Loucy (cell line): ENCODE results near the gene POLR3B.

Experiments used
- H2AFZ ChIP-seq: fragments of 200-600 bp; sonication (generic); 2 replicates; pipeline ENCODE4 v1.6.0; 2016; ENCODE audit warnings: antibody characterized with exemption, mild to moderate bottlenecking, low read length, moderate library complexity
- H3F3A ChIP-seq: fragments of 200-600 bp; 2 replicates; pipeline ENCODE4 v1.6.0; 2016; ENCODE audit warnings: antibody characterized with exemption, low read depth, mild to moderate bottlenecking
- H3K27me3 ChIP-seq: fragments of 200-600 bp; sonication (generic); 2 replicates; pipeline ENCODE4 v1.6.1; 2014; ENCODE audit warnings: low read length, mild to moderate bottlenecking; ENCODE audit not compliant: insufficient read depth, poor library complexity, severe bottlenecking
- H3K36me3 ChIP-seq: fragments of 200-600 bp; sonication (generic); 2 replicates; pipeline ENCODE4 v1.6.1; 2016; ENCODE audit warnings: low read length; ENCODE audit not compliant: insufficient read depth
- H3K4me1 ChIP-seq: fragments of 200-600 bp; sonication (generic); 2 replicates; pipeline ENCODE4 v1.5.1; 2014; ENCODE audit warnings: low read length, mild to moderate bottlenecking; ENCODE audit not compliant: insufficient read depth, poor library complexity, severe bottlenecking
- H3K4me2 ChIP-seq: fragments of 200-600 bp; sonication (generic); 2 replicates; pipeline ENCODE4 v1.6.0; 2014; ENCODE audit warnings: antibody characterized with exemption, low read length, low read depth, mild to moderate bottlenecking; ENCODE audit not compliant: poor library complexity, severe bottlenecking
- H3K4me3 ChIP-seq: fragments of 200-600 bp; sonication (generic); 2 replicates; pipeline ENCODE4 v1.5.1; 2014; ENCODE audit warnings: low read length, mild to moderate bottlenecking, mixed read lengths; ENCODE audit not compliant: poor library complexity, severe bottlenecking
- H3K79me2 ChIP-seq: fragments of 200-600 bp; sonication (generic); 2 replicates; pipeline ENCODE4 v1.6.1; 2014; ENCODE audit warnings: low read length; ENCODE audit not compliant: insufficient read depth
- H3K9ac ChIP-seq: fragments of 200-600 bp; sonication (generic); 2 replicates; pipeline ENCODE4 v1.6.0; 2014; ENCODE audit warnings: mild to moderate bottlenecking, low read depth, low read length, moderate library complexity; ENCODE audit not compliant: poor library complexity, severe bottlenecking
- H3K9me2 ChIP-seq: fragments of 200-600 bp; sonication (generic); replicated peaks from 2 replicates; pipeline ENCODE4 v1.6.1; 2016; ENCODE audit warnings: low read depth, low read length, mixed read lengths
- H3K9me3 ChIP-seq: fragments of 200-600 bp; sonication (generic); 2 replicates; pipeline ENCODE4 v1.6.1; 2014; ENCODE audit warnings: mild to moderate bottlenecking, antibody characterized with exemption, low read length, low read depth; ENCODE audit not compliant: insufficient read depth
- H4K20me1 ChIP-seq: fragments of 200-600 bp; sonication (generic); 2 replicates; pipeline ENCODE4 v1.6.0; 2014; ENCODE audit warnings: antibody characterized with exemption, low read length, mild to moderate bottlenecking; ENCODE audit not compliant: insufficient read depth, poor library complexity, severe bottlenecking
- CTCF ChIP-seq: fragments of 200-600 bp; sonication (generic); conservative IDR thresholded peaks from 2 replicates; pipeline ENCODE4 v1.5.1; 2014; ENCODE audit warnings: mild to moderate bottlenecking, antibody characterized with exemption, low read length
- EZH2phosphoT487 ChIP-seq: fragments of 200-600 bp; IDR thresholded peaks from 2 replicates; pipeline ENCODE4 v1.6.1; 2018; ENCODE audit warnings: antibody characterized with exemption, mild to moderate bottlenecking, moderate library complexity, borderline replicate concordance

The POLR3B gene

GRCh38 chr12:106357549-106358395 is at the start of gene POLR3B:
Gene POLR3B (plus strand): TSS chr12:106357748. CDS start chr12:106357880, 132 bp downstream.
- no peaks in the 10 kb centered on the region for H3K36me3 ChIP-seq
- peaks cover 26% of the 10 kb centered on the region for H3K4me1 ChIP-seq
- H3K27me3 ChIP-seq, result no peaks in the 10 kb centered on the region
- H3F3A ChIP-seq, result no peaks in the 10 kb centered on the region
- H3K79me2 ChIP-seq, result peaks cover 31% of the 10 kb centered on the region
- H3K9me3 ChIP-seq, result no peaks in the 10 kb centered on the region
- peak within 1 kb of the TSS; percentile 77 for H3K9ac ChIP-seq
- no peaks in the 10 kb centered on the region for H4K20me1 ChIP-seq
- peak within 1 kb of the TSS; percentile 93 for H3K4me2 ChIP-seq
- TF ChIP-seq EZH2phosphoT487 (no peak), CTCF (peak; percentile 81)
- H3K9me2 ChIP-seq, result no peaks in the 10 kb centered on the region
- peak within 1 kb of the TSS; percentile 81 for H3K4me3 ChIP-seq
- H2AFZ ChIP-seq, result peak within 1 kb of the TSS; percentile 96

- Histone ChIP-seq H3K27me3 (no peaks in the 10 kb centered on the region), H3K9me3 (no peaks in the 10 kb centered on the region), H3F3A (no peaks in the 10 kb centered on the region), H3K79me2 (no peaks in the 10 kb centered on the region), H3K4me2 (no peak overlapping the region), H4K20me1 (no peaks in the 10 kb centered on the region), H2AFZ (no peak overlapping the region), H3K9me2 (no peaks in the 10 kb centered on the region), H3K9ac (no peak overlapping the region), H3K4me1 (no peaks in the 10 kb centered on the region), H3K4me3 (no peak overlapping the region), H3K36me3 (no peaks in the 10 kb centered on the region)
- TF ChIP-seq EZH2phosphoT487 (no peak), CTCF (no peak)
Observed at GRCh38 chr12:106308121-106308520, 49.4 kb upstream of the POLR3B start.

GRCh38 chr12:106308611-106309010 is 48.9 kb upstream of the POLR3B start:
- Histone ChIP-seq H3K36me3 (no peaks in the 10 kb centered on the region), H3F3A (no peaks in the 10 kb centered on the region), H4K20me1 (no peaks in the 10 kb centered on the region), H3K27me3 (no peaks in the 10 kb centered on the region), H3K4me2 (no peak overlapping the region), H2AFZ (no peak overlapping the region), H3K79me2 (no peaks in the 10 kb centered on the region), H3K4me1 (no peaks in the 10 kb centered on the region), H3K4me3 (no peak overlapping the region), H3K9me2 (no peaks in the 10 kb centered on the region), H3K9ac (no peak overlapping the region), H3K9me3 (no peaks in the 10 kb centered on the region)
- TF ChIP-seq CTCF (no peak), EZH2phosphoT487 (no peak)
